Measurements from ENCODE around the gene ADAM10. TPM values are rescaled to one million over a fixed set of nuclear protein-coding genes. Genes with fewer than 3 reads are reported as not detected.

Gene ADAM10
- total and polyA plus RNA-seq, 9 donors = 49.5 to 112 (median 85.2) TPM

DNA sequence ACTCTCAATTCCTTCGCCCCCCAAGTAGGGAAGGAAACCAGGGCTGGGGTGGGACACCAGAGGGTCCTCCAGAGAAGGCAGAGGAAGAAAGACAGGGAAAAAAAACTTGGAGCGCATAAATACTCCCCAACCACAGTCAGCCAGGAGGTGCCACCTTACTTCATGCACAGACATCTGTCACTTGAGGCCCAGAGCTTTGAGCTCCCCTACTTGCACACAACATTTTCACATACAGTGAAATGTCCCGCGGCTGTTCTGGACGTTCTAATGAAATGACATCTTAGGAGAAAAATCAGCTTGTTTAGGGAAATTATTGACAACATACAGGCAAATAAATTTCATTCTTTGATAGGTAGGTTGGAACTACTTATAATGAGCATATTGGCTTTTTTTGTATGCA, 204.8 kb downstream of the ADAM10 start:
- no CpG with 5 or more reads among the region's 5 CpGs for WGBS (ENCODE audit: insufficient coverage)
- no peak for DNase-seq
- H3K27ac ChIP-seq (ENCODE audit: low read length) = no peak overlapping the region
- H3K27me3 ChIP-seq (ENCODE audit: control insufficient read depth, insufficient read depth, low read length) = peaks cover 5% of the 10 kb centered on the region
- no peaks in the 10 kb centered on the region for H3K36me3 ChIP-seq (ENCODE audit: control insufficient read depth, insufficient read depth, low read length)
- no peak overlapping the region for H3K4me3 ChIP-seq (ENCODE audit: low read length)
- H3K9me3 ChIP-seq (replicated peaks; ENCODE audit: control insufficient read depth, low read depth, low read length) = no peaks in the 10 kb centered on the region
- peaks cover 33% of the 10 kb centered on the region for H3K4me1 ChIP-seq (ENCODE audit: control insufficient read depth, insufficient read depth, low read length)

DNA sequence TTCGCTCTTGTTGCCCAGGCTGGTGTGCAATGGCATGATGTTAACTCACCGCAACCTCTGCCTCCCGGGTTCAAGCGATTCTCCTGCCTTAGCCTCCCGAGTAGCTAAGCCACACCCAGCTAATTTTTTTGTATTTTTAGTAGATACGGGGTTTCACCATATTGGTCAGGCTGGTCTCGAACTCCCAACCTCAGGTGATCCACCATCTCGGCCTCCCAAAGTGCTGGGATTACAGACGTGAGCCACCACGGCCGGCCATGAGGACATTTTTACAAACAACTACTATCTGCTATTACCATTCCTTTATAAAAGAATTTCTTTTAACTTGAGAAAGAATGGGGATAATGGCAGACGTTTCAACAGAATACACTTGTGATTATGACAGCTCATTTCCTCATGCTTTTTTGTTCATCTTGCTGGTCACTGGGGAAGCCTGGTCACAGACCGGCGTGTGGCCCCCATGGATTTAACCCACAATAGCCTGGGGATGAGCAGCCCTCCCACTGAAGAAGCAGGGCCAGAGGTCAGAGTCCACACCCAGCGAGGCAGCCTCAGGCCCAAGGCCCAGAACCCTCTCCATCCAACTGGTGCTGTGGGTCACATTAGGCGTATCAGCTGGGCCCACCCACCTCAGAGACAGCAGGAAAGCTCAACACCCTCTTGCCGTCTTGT, 205.7 kb downstream of the ADAM10 start:
- Histone ChIP-seq H3K27me3 (ENCODE audit: control insufficient read depth, insufficient read depth, low read length) (peaks cover 6% of the 10 kb centered on the region), H3K27ac (ENCODE audit: low read length) (no peak overlapping the region), H3K4me3 (ENCODE audit: low read length) (no peak overlapping the region), H3K36me3 (ENCODE audit: control insufficient read depth, insufficient read depth, low read length) (no peaks in the 10 kb centered on the region), H3K9me3 (replicated peaks; ENCODE audit: control insufficient read depth, low read depth, low read length) (no peaks in the 10 kb centered on the region), H3K4me1 (ENCODE audit: control insufficient read depth, insufficient read depth, low read length) (peaks cover 23% of the 10 kb centered on the region)
- WGBS (ENCODE audit: insufficient coverage) = 91% methylated on average over 8 of the region's 17 CpGs
- no peak for DNase-seq

DNA sequence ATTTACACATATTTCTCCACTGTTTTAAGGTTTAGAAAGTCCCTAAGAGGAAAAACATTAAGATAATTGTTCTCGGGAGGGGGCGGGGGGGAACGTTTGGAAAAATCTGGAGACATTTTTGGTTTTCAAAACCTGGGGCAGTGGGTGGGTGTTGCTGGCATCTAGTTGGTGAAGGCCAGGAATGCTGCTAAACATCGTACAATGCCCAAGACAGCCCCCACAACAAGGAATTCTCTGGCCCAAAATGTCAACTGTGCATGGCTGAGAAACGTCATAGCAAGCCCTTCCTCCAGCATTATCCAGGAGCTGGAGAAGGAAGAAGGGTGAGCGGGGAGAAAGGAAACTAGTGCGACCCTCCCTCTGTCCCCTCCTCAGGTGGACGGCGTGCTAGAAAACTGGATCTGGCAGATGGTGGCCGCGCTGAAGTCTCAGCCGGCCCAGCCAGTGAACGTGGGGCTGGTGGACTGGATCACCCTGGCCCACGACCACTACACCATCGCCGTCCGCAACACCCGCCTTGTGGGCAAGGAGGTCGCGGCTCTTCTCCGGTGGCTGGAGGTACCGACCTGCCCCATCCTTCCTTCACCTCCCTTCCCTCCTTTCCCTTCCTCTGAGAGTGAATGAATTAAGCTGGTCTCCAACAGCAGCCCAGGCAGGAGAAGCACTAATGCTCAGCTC, 208.0 kb downstream of the ADAM10 start:
- H3K36me3 ChIP-seq (ENCODE audit: control insufficient read depth, insufficient read depth, low read length) = no peaks in the 10 kb centered on the region
- no peaks in the 10 kb centered on the region for H3K9me3 ChIP-seq (replicated peaks; ENCODE audit: control insufficient read depth, low read depth, low read length)
- no peak overlapping the region for H3K27ac ChIP-seq (ENCODE audit: low read length)
- H3K4me3 ChIP-seq (ENCODE audit: low read length) = no peak overlapping the region
- H3K27me3 ChIP-seq (ENCODE audit: control insufficient read depth, insufficient read depth, low read length) = peaks cover 8% of the 10 kb centered on the region
- H3K4me1 ChIP-seq (ENCODE audit: control insufficient read depth, insufficient read depth, low read length) = peaks cover 2% of the 10 kb centered on the region
- no peak for DNase-seq
- WGBS (ENCODE audit: insufficient coverage) = 87% methylated on average over 12 of the region's 22 CpGs

DNA sequence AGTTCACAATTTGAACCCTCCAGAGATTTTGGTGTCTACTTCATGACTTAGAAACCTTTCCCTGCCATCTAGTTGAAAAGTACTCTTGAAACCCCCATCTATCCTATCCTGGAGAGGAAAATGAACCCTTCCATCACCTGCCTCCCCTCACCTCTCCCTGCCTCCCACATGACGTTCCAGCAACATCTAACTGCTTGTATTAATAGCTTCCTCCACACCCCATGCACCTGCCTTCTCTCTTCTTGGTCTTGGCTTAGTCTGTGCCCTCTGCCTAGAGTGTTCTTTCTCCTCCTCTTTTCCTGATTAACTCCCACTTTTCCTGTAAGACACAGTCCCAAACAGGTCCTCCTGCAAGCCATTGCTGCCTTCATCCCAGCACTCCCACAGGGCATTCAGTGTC, 210.0 kb downstream of the ADAM10 start:
- H3K4me3 ChIP-seq (ENCODE audit: low read length) = no peak overlapping the region
- DNase-seq = no peak
- H3K27me3 ChIP-seq (ENCODE audit: control insufficient read depth, insufficient read depth, low read length) = peaks cover 6% of the 10 kb centered on the region
- H3K27ac ChIP-seq (ENCODE audit: low read length) = no peak overlapping the region
- no peaks in the 10 kb centered on the region for H3K9me3 ChIP-seq (replicated peaks; ENCODE audit: control insufficient read depth, low read depth, low read length)
- H3K4me1 ChIP-seq (ENCODE audit: control insufficient read depth, insufficient read depth, low read length) = no peaks in the 10 kb centered on the region
- no peaks in the 10 kb centered on the region for H3K36me3 ChIP-seq (ENCODE audit: control insufficient read depth, insufficient read depth, low read length)
- WGBS (ENCODE audit: insufficient coverage) = 42% methylated on average over 1 of the region's 1 CpG

DNA sequence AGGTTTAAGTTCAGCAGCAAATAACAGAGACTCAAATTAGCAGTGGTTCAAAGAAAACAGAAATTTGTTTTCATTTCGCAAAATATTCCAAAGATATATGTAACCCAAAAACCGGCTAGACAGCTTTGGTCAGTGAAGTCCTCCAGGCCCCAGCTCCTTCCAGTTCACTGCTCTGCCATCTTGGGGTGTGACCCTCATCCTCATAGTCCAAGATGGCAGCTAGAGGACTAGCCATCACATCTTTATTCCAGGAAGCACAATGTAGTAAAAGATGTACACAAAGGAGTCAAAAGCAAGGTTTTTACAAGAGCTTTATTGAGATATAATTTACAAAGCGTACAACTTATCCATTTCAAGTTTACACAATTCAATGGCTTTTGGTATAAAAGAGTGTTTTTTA, 210.6 kb downstream of the ADAM10 start:
- Histone ChIP-seq H3K27ac (ENCODE audit: low read length) (no peak overlapping the region), H3K4me1 (ENCODE audit: control insufficient read depth, insufficient read depth, low read length) (no peaks in the 10 kb centered on the region), H3K9me3 (replicated peaks; ENCODE audit: control insufficient read depth, low read depth, low read length) (no peaks in the 10 kb centered on the region), H3K36me3 (ENCODE audit: control insufficient read depth, insufficient read depth, low read length) (no peaks in the 10 kb centered on the region), H3K4me3 (ENCODE audit: low read length) (no peak overlapping the region), H3K27me3 (ENCODE audit: control insufficient read depth, insufficient read depth, low read length) (peaks cover 6% of the 10 kb centered on the region)
- no CpG with 5 or more reads among the region's 3 CpGs for WGBS (ENCODE audit: insufficient coverage)
- no peak for DNase-seq

Other genes with a start within 250 kb of the ADAM10 start
- 9.7 TPM for gene MINDY2, start 21.6 kb upstream of the ADAM10 start, total RNA-seq
- 10 to 100 TPM in 1 of 8 donors, 1 to 10 TPM in 7; 6.2 to 13.6 (median 8.4) TPM for gene MINDY2, start 21.6 kb upstream of the ADAM10 start, polyA plus RNA-seq (ENCODE audit: insufficient read depth in 1 of 8, insufficient read length in 8 of 8, low replicate concordance in 1 of 8)
- 55.0 TPM for gene SLTM, start 184.0 kb upstream of the ADAM10 start, total RNA-seq
- gene SLTM, start 184.0 kb upstream of the ADAM10 start, polyA plus RNA-seq (ENCODE audit: insufficient read depth in 1 of 8, insufficient read length in 8 of 8, low replicate concordance in 1 of 8) = 10 to 100 TPM; 53.0 to 76.8 (median 59.3) TPM
- 12.4 TPM for gene RNF111, start 238.0 kb upstream of the ADAM10 start, total RNA-seq
- gene RNF111, start 238.0 kb upstream of the ADAM10 start, polyA plus RNA-seq (ENCODE audit: insufficient read depth in 1 of 8, insufficient read length in 8 of 8, low replicate concordance in 1 of 8) = 10 to 100 TPM; 19.0 to 25.5 (median 23.1) TPM

All from muscle of leg (tissue), 11 donors.